ENCODE results near the gene GATC. TPM values are rescaled to one million over a fixed set of nuclear protein-coding genes. Genes with fewer than 3 reads are reported as not detected.

Gene GATC, protein sequence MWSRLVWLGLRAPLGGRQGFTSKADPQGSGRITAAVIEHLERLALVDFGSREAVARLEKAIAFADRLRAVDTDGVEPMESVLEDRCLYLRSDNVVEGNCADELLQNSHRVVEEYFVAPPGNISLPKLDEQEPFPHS
- polyA plus RNA-seq (2013), result 18.2 and 18.5 TPM in 2 replicates

DNA sequence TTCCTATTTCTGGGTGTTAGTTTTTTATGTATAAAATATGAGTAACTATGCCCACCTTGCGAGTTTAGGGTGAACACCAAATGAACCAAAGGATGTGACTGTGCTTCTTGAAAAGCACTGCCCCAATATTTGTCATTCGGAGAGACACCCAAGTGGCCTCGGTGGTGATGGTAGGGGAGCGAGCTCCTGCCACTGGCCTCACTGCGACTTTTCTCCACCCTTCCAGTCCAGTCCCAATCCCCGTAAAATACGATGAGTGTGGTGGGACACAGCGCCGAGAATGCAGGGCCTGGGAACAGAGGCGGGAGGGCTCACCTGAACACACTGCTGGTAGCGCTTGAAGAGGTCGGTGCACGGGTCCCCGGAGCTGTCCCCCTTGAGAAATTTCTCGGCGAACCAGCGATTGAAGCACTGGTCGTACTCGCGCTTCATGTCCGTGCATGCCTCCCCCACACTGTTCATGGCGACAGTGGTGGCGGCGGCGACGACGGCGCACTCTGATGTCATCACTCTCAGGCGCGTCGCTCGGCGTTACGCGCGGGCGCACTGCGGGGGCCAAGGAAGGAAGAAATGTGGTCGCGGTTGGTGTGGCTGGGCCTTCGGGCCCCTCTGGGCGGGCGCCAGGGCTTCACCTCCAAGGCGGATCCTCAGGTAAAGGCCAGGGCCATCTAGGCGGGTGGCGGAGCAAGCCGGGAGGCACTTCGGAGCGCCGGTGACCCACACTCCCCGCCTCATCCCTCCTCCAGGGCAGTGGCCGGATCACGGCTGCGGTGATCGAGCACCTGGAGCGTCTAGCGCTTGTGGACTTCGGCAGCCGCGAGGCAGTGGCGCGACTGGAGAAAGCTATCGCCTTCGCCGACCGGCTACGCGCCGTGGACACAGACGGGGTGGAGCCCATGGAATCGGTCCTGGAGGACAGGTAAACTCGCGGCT lies at the start of gene GATC, which contains the start of gene TRIAP1:
Gene GATC, plus strand, starts transcription at position 534 of the 933 bp plus-strand sequence. Its CDS starts 37 bp downstream, at position 571.
Gene TRIAP1, minus strand, starts transcription at position 474 of the 933 bp plus-strand sequence. Its CDS starts 12 bp downstream, at position 462.
- Histone ChIP-seq H3K4me1 (ENCODE audit: control insufficient read depth in 1 of 2, insufficient read depth in 2 of 2, low read length in 2 of 2) (peaks cover 4 to 6% of the 10 kb centered on the region in 2 experiments), H3K27ac (ENCODE audit: low read depth, low read length) (peak within 1 kb of the TSS; percentile 52), H2BK12ac (ENCODE audit: low read length) (peak within 1 kb of the TSS; percentile 2), H3K4me2 (ENCODE audit: low read length) (peak within 1 kb of the TSS; percentile 81), H3K23ac (ENCODE audit: low read length) (no peak within 1 kb of the TSS), H3K27me3 (ENCODE audit: insufficient read depth, low read length) (no peaks in the 10 kb centered on the region), H3K18ac (ENCODE audit: low read length) (peak within 1 kb of the TSS; percentile 62), H3K14ac (ENCODE audit: low read length) (peak within 1 kb of the TSS; percentile 81), H2BK120ac (ENCODE audit: insufficient read depth, low read length, poor library complexity) (peak within 1 kb of the TSS; percentile 60), H4K91ac (ENCODE audit: low read depth, low read length) (peak within 1 kb of the TSS; percentile 65), H3K4ac (ENCODE audit: low read depth, low read length) (peak within 1 kb of the TSS; percentile 91), H3K9ac (ENCODE audit: low read length) (peak within 1 kb of the TSS; percentile 83), H2AK5ac (ENCODE audit: low read length) (peak within 1 kb of the TSS; percentile 28), H4K12ac (ENCODE audit: low read depth, low read length) (peak within 1 kb of the TSS; percentile 85), H3K79me1 (ENCODE audit: low read length) (peaks cover 7% of the 10 kb centered on the region), H2BK5ac (ENCODE audit: low read depth, low read length, poor library complexity) (peak within 1 kb of the TSS; percentile 92), H3K36me3 (ENCODE audit: control insufficient read depth in 1 of 2, insufficient read depth in 2 of 2, low read length in 2 of 2) (peaks cover 7 to 29% of the 10 kb centered on the region in 2 experiments), H3K79me2 (ENCODE audit: control insufficient read depth, insufficient read depth, low read length, poor library complexity) (peaks cover 12% of the 10 kb centered on the region), H3K9me3 (ENCODE audit: insufficient read depth, low read depth, low read length) (no peaks in the 10 kb centered on the region), H3K4me3 (ENCODE audit: low read depth, low read length) (peak within 1 kb of the TSS; percentile 83), H4K8ac (ENCODE audit: low read depth, low read length) (peak within 1 kb of the TSS; percentile 93), H2AFZ (ENCODE audit: insufficient read depth, low read length, poor library complexity) (peak within 1 kb of the TSS; percentile 84)
- DNase-seq, result peak; percentile 67 to 90
- WGBS (ENCODE audit: extremely low coverage, insufficient coverage, insufficient read length), result no CpG with 5 or more reads among the region's 73 CpGs

- WGBS (ENCODE audit: extremely low coverage, insufficient coverage, insufficient read length), result no CpG with 5 or more reads among the region's 33 CpGs
- Histone ChIP-seq H3K27ac (ENCODE audit: low read depth, low read length) (no peak overlapping the region), H3K14ac (ENCODE audit: low read length) (no peak overlapping the region), H3K4me3 (ENCODE audit: low read depth, low read length) (no peak overlapping the region), H4K12ac (ENCODE audit: low read depth, low read length) (no peak overlapping the region), H3K9me3 (ENCODE audit: insufficient read depth, low read depth, low read length) (no peaks in the 10 kb centered on the region), H2BK120ac (ENCODE audit: insufficient read depth, low read length, poor library complexity) (no peak overlapping the region), H2BK12ac (ENCODE audit: low read length) (no peak overlapping the region), H2AFZ (ENCODE audit: insufficient read depth, low read length, poor library complexity) (no peak overlapping the region), H2AK5ac (ENCODE audit: low read length) (no peak overlapping the region), H3K23ac (ENCODE audit: low read length) (no peak overlapping the region), H3K27me3 (ENCODE audit: insufficient read depth, low read length) (no peaks in the 10 kb centered on the region), H3K4me2 (ENCODE audit: low read length) (no peak overlapping the region), H3K9ac (ENCODE audit: low read length) (no peak overlapping the region), H3K79me1 (ENCODE audit: low read length) (no peaks in the 10 kb centered on the region), H3K36me3 (ENCODE audit: control insufficient read depth in 1 of 2, insufficient read depth in 2 of 2, low read length in 2 of 2) (no peaks in the 10 kb centered on the region), H4K91ac (ENCODE audit: low read depth, low read length) (no peak overlapping the region), H4K8ac (ENCODE audit: low read depth, low read length) (no peak overlapping the region), H3K4ac (ENCODE audit: low read depth, low read length) (no peak overlapping the region), H3K18ac (ENCODE audit: low read length) (no peak overlapping the region), H3K4me1 (ENCODE audit: control insufficient read depth in 1 of 2, insufficient read depth in 2 of 2, low read length in 2 of 2) (peaks cover 3 to 7% of the 10 kb centered on the region in 2 experiments), H2BK5ac (ENCODE audit: low read depth, low read length, poor library complexity) (no peak overlapping the region), H3K79me2 (ENCODE audit: control insufficient read depth, insufficient read depth, low read length, poor library complexity) (no peaks in the 10 kb centered on the region)
- no peak for DNase-seq
These were observed 48.3 kb upstream of the GATC start for GRCh38 chr12:120397824-120398540.

GRCh38 chr12:120399531-120399930 lies 46.7 kb upstream of the GATC start:
- H3K27me3 ChIP-seq (ENCODE audit: insufficient read depth, low read length), result no peaks in the 10 kb centered on the region
- no peaks in the 10 kb centered on the region for H3K36me3 ChIP-seq (ENCODE audit: control insufficient read depth in 1 of 2, insufficient read depth in 2 of 2, low read length in 2 of 2)
- no peak overlapping the region for H2BK120ac ChIP-seq (ENCODE audit: insufficient read depth, low read length, poor library complexity)
- H3K4me3 ChIP-seq (ENCODE audit: low read depth, low read length), result no peak overlapping the region
- H3K18ac ChIP-seq (ENCODE audit: low read length), result no peak overlapping the region
- H2BK12ac ChIP-seq (ENCODE audit: low read length), result no peak overlapping the region
- no peak overlapping the region for H4K12ac ChIP-seq (ENCODE audit: low read depth, low read length)
- DNase-seq, result peak in 1 of 2 donors; percentile 3
- H2BK5ac ChIP-seq (ENCODE audit: low read depth, low read length, poor library complexity), result no peak overlapping the region
- H3K79me2 ChIP-seq (ENCODE audit: control insufficient read depth, insufficient read depth, low read length, poor library complexity), result no peaks in the 10 kb centered on the region
- peaks cover 0 to 3% of the 10 kb centered on the region in 2 experiments for H3K4me1 ChIP-seq (ENCODE audit: control insufficient read depth in 1 of 2, insufficient read depth in 2 of 2, low read length in 2 of 2)
- no CpG with 5 or more reads among the region's 5 CpGs for WGBS (ENCODE audit: extremely low coverage, insufficient coverage, insufficient read length)
- H4K8ac ChIP-seq (ENCODE audit: low read depth, low read length), result no peak overlapping the region
- H2AFZ ChIP-seq (ENCODE audit: insufficient read depth, low read length, poor library complexity), result no peak overlapping the region
- no peak overlapping the region for H3K4me2 ChIP-seq (ENCODE audit: low read length)
- no peaks in the 10 kb centered on the region for H3K79me1 ChIP-seq (ENCODE audit: low read length)
- H2AK5ac ChIP-seq (ENCODE audit: low read length), result no peak overlapping the region
- H4K91ac ChIP-seq (ENCODE audit: low read depth, low read length), result no peak overlapping the region
- peaks cover 1% of the 10 kb centered on the region for H3K9me3 ChIP-seq (ENCODE audit: insufficient read depth, low read depth, low read length)
- H3K4ac ChIP-seq (ENCODE audit: low read depth, low read length), result no peak overlapping the region
- H3K9ac ChIP-seq (ENCODE audit: low read length), result no peak overlapping the region
- no peak overlapping the region for H3K14ac ChIP-seq (ENCODE audit: low read length)
- no peak overlapping the region for H3K27ac ChIP-seq (ENCODE audit: low read depth, low read length)
- H3K23ac ChIP-seq (ENCODE audit: low read length), result no peak overlapping the region

GRCh38 chr12:120402217-120402616 lies 44.0 kb upstream of the GATC start:
- no peak overlapping the region for H2BK120ac ChIP-seq (ENCODE audit: insufficient read depth, low read length, poor library complexity)
- no peak overlapping the region for H3K23ac ChIP-seq (ENCODE audit: low read length)
- H2BK5ac ChIP-seq (ENCODE audit: low read depth, low read length, poor library complexity), result no peak overlapping the region
- H4K8ac ChIP-seq (ENCODE audit: low read depth, low read length), result no peak overlapping the region
- no peak overlapping the region for H3K4ac ChIP-seq (ENCODE audit: low read depth, low read length)
- DNase-seq, result no peak
- no peak overlapping the region for H3K27ac ChIP-seq (ENCODE audit: low read depth, low read length)
- no peaks in the 10 kb centered on the region for H3K79me1 ChIP-seq (ENCODE audit: low read length)
- H3K9ac ChIP-seq (ENCODE audit: low read length), result no peak overlapping the region
- H4K91ac ChIP-seq (ENCODE audit: low read depth, low read length), result no peak overlapping the region
- no peak overlapping the region for H3K4me3 ChIP-seq (ENCODE audit: low read depth, low read length)
- H2AFZ ChIP-seq (ENCODE audit: insufficient read depth, low read length, poor library complexity), result no peak overlapping the region
- H3K79me2 ChIP-seq (ENCODE audit: control insufficient read depth, insufficient read depth, low read length, poor library complexity), result no peaks in the 10 kb centered on the region
- no CpG with 5 or more reads among the region's 13 CpGs for WGBS (ENCODE audit: extremely low coverage, insufficient coverage, insufficient read length)
- H2AK5ac ChIP-seq (ENCODE audit: low read length), result no peak overlapping the region
- H3K4me1 ChIP-seq (ENCODE audit: control insufficient read depth in 1 of 2, insufficient read depth in 2 of 2, low read length in 2 of 2), result no peaks in the 10 kb centered on the region
- no peaks in the 10 kb centered on the region for H3K36me3 ChIP-seq (ENCODE audit: control insufficient read depth in 1 of 2, insufficient read depth in 2 of 2, low read length in 2 of 2)
- no peak overlapping the region for H3K4me2 ChIP-seq (ENCODE audit: low read length)
- H3K27me3 ChIP-seq (ENCODE audit: insufficient read depth, low read length), result no peaks in the 10 kb centered on the region
- peak overlapping the region; percentile 30 for H2BK12ac ChIP-seq (ENCODE audit: low read length)
- no peak overlapping the region for H3K18ac ChIP-seq (ENCODE audit: low read length)
- no peak overlapping the region for H4K12ac ChIP-seq (ENCODE audit: low read depth, low read length)
- no peak overlapping the region for H3K14ac ChIP-seq (ENCODE audit: low read length)
- peaks cover 1% of the 10 kb centered on the region for H3K9me3 ChIP-seq (ENCODE audit: insufficient read depth, low read depth, low read length)
